Measurements from ENCODE around the gene KLHL5.

GRCh38 chr4:39068907-39069306, 6.9 kb downstream of the KLHL5 start:
- no peak for TF ChIP-seq CTCF (IDR thresholded peaks at IDR 0.05)
- no peak for TF ChIP-seq EZH2 (IDR thresholded peaks at IDR 0.05)
- TF ChIP-seq EZH2phosphoT487 (IDR thresholded peaks at IDR 0.05), result no peak

Data from neural progenitor cell (in vitro differentiated cells).